HG02981 (cell line): ENCODE measurements around the gene NPIPB8.
"Not testable (repeated sequence)": the region's sequence is repeated elsewhere in the genome, so short reads cannot be mapped to it uniquely, and the experiment has no call there.

Source experiments
- ATAC-seq: cut with Tn5 transposase; IDR thresholded peaks from one replicate; pipeline ENCODE4 v1.9.1; 2021; ENCODE audit warnings: mild to moderate bottlenecking, moderate library complexity; ENCODE audit not compliant: unreplicated experiment

The NPIPB8 gene

GRCh38 chr16:28637765-28638164 lies at the start of gene NPIPB8:
NPIPB8 (plus strand) TSS chr16:28638065; CDS start chr16:28638361, 296 bp downstream.
- not testable (repeated sequence) for ATAC-seq

GRCh38 chr16:28589069-28589468 lies 48.8 kb upstream of the NPIPB8 start:
- ATAC-seq: no peak

DNA sequence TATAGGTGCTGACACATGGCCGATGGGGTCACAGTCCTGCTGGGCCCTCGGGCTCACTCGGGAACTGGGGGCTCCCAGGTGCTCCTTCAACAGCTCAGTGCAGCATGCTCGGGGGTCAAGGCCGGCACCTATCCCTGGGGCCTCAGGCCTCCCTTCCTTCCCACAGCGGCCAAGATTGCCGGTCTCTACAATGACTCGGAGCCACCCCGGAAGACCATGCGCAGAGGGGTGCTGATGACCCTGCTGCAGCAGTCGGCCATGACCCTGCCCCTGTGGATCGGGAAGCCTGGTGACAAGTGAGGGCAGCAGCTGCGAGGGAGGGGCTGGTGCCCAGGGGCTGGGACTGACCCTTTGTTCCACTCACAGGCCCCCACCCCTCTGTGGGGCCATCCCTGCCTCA lies 47.9 kb upstream of the NPIPB8 start:
- ATAC-seq: no peak

DNA sequence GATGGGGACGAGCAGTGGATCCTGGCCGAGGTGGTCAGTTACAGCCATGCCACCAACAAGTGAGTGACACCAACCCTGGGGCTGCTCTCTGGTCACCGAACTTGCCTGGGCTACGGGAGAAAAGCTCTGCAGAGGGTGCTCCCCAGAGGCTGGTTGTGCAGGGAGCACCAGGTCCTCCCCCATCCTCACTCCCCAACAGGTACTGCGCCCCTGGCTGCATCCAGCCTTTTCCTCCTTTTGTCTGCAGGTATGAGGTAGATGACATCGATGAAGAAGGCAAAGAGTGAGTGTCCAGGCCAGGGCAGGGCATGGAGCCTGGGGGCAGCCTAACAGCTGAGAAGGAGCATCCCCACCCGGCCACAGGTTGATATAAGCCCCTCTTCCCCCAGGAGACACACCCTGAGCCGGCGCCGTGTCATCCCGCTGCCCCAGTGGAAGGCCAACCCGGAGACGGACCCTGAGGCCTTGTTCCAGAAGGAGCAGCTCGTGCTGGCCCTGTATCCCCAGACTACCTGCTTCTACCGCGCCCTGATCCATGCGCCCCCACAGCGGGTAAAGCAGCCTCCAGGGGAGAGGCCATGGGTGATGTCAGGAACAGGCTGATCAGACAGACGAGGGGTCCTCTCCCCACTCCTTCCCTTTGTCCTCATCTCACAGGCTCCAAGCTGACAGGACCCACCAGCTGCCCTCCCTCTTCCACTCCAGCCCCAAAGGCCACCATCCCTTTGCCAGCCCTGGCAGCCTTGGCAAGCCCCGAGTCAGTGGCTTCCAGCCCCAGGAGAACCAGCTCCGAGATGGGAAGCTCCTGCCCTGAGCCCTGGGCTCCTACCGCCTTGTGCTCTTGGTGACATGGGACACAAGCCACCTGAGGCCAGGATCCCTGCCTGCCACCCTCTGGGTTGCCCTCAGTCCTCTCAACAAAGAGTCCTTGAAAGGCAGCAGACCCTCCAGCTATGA lies 47.2 kb upstream of the NPIPB8 start:
- no peak for ATAC-seq

- ATAC-seq: no peak
Observed at GRCh38 chr16:28591355-28591754, 46.5 kb upstream of the NPIPB8 start.

DNA sequence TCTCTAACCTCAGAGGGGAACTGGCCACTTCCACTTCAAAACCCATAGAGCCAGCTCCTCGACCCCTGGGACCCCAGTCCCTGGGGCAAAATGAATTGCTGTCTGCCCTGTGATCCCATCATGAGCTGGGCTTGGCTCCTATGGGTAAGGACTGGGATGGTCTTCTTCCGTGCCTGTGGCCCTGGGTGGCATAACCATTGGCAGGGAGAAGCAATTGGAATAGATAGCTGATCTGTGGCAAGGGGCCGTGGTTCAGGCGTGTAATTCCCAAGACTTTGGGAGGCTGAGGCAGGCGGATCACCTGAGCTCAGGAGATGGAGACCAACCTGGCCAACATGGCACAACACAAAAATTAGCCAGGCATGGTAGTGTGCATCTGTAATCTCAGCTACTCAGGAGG lies 45.4 kb upstream of the NPIPB8 start:
- ATAC-seq: no peak

DNA sequence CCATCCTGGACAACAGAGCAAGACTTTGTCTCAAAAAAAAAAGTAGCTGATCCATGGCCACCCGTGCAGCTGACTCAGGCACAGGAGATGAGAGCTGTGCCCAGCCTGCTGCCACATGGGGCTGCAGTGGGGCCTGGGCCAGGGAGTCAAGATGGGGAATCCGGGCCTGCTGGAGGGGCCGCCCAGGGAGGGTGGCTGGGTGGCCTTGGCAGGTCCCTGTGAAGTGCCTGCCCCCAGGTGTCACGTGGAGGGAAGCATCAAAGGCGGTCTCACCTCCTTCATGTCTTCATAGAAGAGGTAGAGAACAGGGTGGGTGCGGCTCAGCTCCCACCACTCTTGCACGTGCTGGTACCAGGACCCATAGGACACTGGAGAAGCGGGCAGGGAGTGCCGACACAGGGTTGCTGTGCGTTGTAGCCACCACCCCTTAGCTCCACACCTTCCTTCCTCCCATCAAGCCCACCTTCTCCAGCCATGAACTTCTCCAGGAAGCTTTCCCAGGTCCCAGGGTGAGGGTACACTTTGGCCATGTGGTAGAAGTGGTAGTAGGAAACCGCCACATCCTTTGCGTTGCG lies 44.8 kb upstream of the NPIPB8 start:
- ATAC-seq: no peak

- not testable (repeated sequence) for ATAC-seq
Observed at GRCh38 chr16:28595451-28595850, 42.4 kb upstream of the NPIPB8 start.

- ATAC-seq: no peak
Observed at GRCh38 chr16:28596115-28596630, 41.7 kb upstream of the NPIPB8 start.

DNA sequence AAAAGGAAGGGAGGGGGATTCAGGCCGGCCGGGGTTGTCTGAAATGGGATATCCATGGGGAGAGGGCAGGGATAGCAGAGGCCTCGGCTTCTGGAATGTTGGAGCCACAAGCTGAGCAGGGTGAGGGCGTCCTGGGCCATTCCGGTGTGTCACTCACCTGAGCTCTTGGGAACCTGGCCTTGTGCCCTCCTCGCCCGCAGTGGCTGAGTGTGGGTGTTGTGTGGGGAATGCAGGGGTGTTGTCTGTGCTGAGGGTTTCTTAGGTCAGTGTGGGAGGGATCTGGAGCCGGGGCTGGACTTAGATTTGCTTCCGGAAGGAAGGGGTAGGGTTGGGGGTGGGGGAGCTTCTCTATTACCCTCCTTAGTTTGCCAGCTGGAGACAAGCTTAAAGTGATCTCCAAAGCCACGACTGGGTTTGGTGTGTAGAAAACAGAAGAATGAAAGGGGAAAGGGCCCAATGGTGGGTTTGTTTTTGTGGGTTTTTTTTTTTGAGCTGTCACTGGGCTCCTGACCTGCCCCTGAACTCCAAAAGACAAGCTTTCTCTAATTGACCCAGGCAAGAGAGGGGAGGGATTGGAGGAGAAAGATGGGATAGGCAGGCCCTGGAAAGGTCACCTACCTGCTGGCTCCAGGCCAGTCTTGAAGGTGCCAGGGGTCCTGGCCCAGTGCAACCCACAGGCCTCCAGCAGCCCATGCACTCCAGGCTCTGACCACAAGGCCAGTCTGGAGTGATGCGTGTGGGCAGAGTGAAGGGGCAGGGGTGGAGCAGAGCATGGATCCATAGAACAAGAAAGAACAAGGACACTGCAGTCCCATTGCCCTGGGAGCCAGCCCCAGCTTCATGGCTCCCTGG lies 40.8 kb upstream of the NPIPB8 start, which contains the start of gene SULT1A2:
TSS of gene SULT1A2 (minus strand) at position 211 of the 852 bp plus-strand sequence. CDS start 1,120 bp downstream, outside the sequence.
- no peak for ATAC-seq

DNA sequence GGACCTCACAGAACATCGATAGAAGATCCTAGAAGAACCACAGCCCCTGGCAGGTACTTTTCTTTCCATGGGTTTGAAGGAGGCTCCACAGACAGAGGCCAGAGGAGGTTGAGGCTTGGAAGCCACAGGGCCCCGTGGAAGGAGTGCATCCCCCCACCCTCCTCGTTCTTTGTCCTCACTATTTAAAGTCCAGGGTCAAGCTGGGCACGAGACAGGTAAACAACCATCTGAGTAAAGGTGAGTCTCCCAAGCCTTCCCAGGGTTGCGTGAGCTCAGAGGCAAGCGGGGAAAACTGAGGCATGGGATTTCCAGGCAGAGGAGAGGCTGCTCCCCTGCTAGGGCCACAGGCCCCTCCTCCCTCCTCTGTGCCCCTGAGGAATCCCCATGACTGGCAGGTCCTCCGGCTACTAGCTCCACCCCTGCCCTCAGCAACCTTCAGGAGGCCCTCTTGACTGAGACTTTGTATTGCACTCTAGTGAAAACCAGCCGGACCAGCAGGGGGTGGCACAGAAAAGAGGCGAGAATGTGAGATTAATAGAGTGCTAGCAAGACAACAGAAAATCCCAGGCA lies 40.1 kb upstream of the NPIPB8 start:
- no peak for ATAC-seq

DNA sequence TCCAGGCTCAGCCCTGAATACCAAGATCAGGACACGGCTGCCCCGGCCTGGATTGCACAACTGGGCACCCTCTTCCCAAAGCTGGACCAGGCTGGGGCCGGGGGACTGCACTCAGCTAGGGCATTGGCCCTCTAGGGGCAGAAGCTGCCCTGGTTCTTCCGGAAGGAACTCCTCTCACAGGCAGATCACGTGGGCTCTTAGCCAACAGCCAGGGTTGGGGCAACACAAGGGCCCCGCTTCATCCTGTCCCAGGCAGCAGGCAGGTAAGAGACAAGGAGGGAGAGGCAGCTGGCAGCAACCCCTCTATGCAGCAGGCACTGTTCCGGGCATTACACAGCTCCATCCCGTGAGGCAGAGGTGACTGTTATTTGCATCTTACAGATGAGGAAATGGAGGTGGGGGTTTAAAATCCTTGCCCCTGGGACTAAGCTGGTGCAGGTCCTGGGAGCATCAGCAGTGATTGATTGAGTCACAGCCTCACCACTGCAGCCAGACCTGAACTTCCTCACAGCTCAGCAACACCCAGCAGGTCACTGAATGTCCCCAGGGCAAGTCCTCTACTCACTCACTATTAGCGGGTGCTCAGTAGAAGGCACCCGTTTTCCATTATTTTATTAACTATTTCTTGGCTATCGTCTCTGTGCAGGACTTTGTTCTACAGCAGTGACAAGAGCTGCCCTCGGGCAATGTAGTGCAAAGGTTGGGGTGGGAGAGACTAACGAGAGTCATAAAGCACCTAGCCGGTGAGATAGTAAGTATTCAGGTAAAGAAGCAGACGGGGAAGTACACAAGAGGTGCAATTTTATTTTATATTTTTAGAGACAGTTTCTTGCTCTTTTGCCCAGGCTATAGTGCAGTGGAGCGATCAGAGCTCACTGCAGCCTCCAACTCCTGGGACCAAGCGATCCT lies 38.2 kb upstream of the NPIPB8 start:
- ATAC-seq: peak; percentile 58

- not testable (repeated sequence) for ATAC-seq
Observed at GRCh38 chr16:28600965-28601364, 36.9 kb upstream of the NPIPB8 start.

DNA sequence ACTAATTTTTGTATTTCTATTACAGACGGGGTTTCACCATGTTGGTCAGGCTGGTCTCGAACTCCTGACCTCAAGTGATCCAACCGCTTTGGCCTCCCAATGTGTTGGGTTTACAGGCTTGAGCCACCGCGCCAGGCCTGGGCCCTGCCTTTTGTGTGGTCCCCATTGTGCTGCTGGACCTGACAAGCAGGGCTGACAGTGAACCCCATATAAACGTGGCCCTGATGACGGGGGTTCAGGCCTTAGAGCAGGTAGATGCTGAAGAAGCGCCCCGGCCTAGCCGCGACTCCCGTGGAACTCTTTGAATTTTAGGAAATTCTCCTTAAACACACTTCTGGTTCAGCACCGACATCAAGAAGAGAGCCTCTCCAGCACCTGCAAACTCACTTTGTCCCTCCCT lies 36.3 kb upstream of the NPIPB8 start:
- ATAC-seq: not testable (repeated sequence)

- not testable (repeated sequence) for ATAC-seq
Observed at GRCh38 chr16:28602062-28602461, 35.8 kb upstream of the NPIPB8 start.

- ATAC-seq: no peak
Observed at GRCh38 chr16:28602529-28602928, 35.3 kb upstream of the NPIPB8 start.

DNA sequence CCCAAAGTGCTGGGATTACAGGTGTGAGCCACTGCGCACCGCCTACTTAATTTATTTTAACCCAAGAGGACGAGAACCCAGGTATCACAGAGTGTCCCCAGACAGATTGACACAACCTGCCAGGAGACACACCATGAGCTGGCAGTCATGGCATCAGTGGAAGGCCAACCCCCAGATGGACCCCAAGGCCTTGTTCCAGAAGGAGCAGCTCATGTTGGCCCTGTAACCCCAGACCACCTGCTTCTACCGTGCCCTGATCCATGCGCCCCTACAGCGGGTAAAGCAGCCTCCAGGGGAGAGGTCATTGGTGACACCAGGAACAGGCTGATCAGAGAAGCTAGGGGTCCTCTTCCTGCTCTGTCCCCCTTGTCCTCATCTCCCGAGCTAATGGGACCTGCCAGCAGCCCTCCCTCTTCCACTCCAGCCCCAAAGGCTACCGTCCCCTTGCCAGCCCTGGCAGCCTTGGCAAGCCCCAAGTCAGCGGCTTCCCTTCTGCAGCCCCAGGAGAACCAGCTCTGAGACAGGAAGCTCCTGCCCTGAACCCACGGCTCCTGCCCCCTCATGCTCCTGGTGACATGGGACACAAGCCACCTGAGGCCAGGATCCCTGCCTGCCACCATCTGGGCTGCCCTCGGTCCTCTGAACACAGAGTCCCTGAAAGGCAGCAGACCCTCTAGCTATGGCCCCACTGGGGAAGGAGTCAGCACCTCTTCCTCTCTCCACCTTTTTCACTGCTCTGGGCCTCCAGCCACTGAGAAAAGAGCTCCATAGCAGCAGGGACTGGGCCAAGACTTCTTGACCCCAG lies 34.3 kb upstream of the NPIPB8 start:
- no peak for ATAC-seq

- no peak for ATAC-seq
Observed at GRCh38 chr16:28604186-28604565, 33.7 kb upstream of the NPIPB8 start.
